NCI-H1930 (cell line): Measurements from ENCODE around the gene MED15.

Experiments used
- DNase-seq, 2 experiments: peaks; one replicate each; lab custom pipeline; 2025; lab: John Stamatoyannopoulos, UW

MED15 gene

GRCh38 chr22:20626811-20627210, 119.4 kb downstream of the MED15 start:
- DNase-seq: no peak

- DNase-seq: no peak
These were observed 120.0 kb downstream of the MED15 start for GRCh38 chr22:20627432-20627831.

GRCh38 chr22:20628081-20628939, 120.9 kb downstream of the MED15 start:
- no peak for DNase-seq

- no peak for DNase-seq
These were observed 122.0 kb downstream of the MED15 start for GRCh38 chr22:20629401-20629800.

- no peak for DNase-seq
These were observed 123.6 kb downstream of the MED15 start for GRCh38 chr22:20630873-20631617.

- DNase-seq: no peak
These were observed 124.7 kb downstream of the MED15 start for GRCh38 chr22:20632082-20632481.

GRCh38 chr22:20632518-20632917, 125.1 kb downstream of the MED15 start:
- DNase-seq: no peak

GRCh38 chr22:20634560-20635226, 127.3 kb downstream of the MED15 start:
- DNase-seq: no peak

- DNase-seq: no peak
These were observed 127.8 kb downstream of the MED15 start for GRCh38 chr22:20635227-20635591.

GRCh38 chr22:20636075-20636812, 128.8 kb downstream of the MED15 start:
- DNase-seq: no peak

GRCh38 chr22:20636945-20637344, 129.5 kb downstream of the MED15 start:
- no peak for DNase-seq
